AG04450 (cell line): Measurements from ENCODE around the gene CFAP221. TPM values are rescaled to one million over a fixed set of nuclear protein-coding genes. Genes with fewer than 3 reads are reported as not detected.

Experiments used
- CTCF ChIA-PET: fragments of 300-600, 350-600 bp; formaldehyde crosslinking; extraction: SDS; loops from one replicate; lab custom pipeline; 2022; ENCODE audit warnings: antibody characterized with exemption, inconsistent platforms; lab: Charles Lee
- POLR2A ChIA-PET: fragments of 350-600 bp; formaldehyde crosslinking; extraction: SDS; loops from one replicate; lab custom pipeline; 2021; ENCODE audit warnings: antibody characterized with exemption, inconsistent platforms; lab: Yijun Ruan, JAX
- DNase-seq: peaks from one replicate; pipeline ENCODE4 v3.0.0-alpha.2; 2011; ENCODE audit warnings: low read depth, low spot score
- H3K27ac ChIP-seq: one replicate; pipeline ENCODE4 v1.5.1; 2012; ENCODE audit warnings: low read depth, low read length, control low read depth
- H3K27me3 ChIP-seq: one replicate; pipeline ENCODE4 v1.6.0; 2012; ENCODE audit warnings: low read length; ENCODE audit not compliant: control insufficient read depth, insufficient read depth
- H3K4me3 ChIP-seq: 2 replicates; pipeline ENCODE4 v1.5.1; 2011; ENCODE audit warnings: mild to moderate bottlenecking, low read depth, low read length, control low read depth
- H3K9me3 ChIP-seq: 2 replicates; pipeline ENCODE4 v1.5.1; 2012; ENCODE audit warnings: low read length; ENCODE audit not compliant: control insufficient read depth, insufficient read depth
- polyA plus RNA-seq: library from polyadenylated mRNA; depleted of rRNA; stranded (reverse); fragments of >200 nt; gene quantifications from 2 replicates; pipeline ENCODE4 v1.2.3, GENCODE V29; 2011
- TF ChIP-seq, protein P1 (sequence below): IDR thresholded peaks from 2 replicates; pipeline ENCODE4 v1.5.1; 2011; ENCODE audit warnings: low read depth, low read length, control low read depth, inconsistent platforms

Gene CFAP221
- polyA plus RNA-seq, 1 experiment = not detected

GRCh38 chr2:119644186-119644585 is 99.9 kb downstream of the CFAP221 start:
- ChIA-PET POLR2A (no interaction called here), CTCF (no interaction called here)
- no peak overlapping the region for H3K4me3 ChIP-seq
- H3K27ac ChIP-seq = no peak overlapping the region
- peaks cover 8% of the 10 kb centered on the region for H3K27me3 ChIP-seq
- H3K9me3 ChIP-seq = no peaks in the 10 kb centered on the region
- DNase-seq = no peak
- TF ChIP-seq, protein P1, sequence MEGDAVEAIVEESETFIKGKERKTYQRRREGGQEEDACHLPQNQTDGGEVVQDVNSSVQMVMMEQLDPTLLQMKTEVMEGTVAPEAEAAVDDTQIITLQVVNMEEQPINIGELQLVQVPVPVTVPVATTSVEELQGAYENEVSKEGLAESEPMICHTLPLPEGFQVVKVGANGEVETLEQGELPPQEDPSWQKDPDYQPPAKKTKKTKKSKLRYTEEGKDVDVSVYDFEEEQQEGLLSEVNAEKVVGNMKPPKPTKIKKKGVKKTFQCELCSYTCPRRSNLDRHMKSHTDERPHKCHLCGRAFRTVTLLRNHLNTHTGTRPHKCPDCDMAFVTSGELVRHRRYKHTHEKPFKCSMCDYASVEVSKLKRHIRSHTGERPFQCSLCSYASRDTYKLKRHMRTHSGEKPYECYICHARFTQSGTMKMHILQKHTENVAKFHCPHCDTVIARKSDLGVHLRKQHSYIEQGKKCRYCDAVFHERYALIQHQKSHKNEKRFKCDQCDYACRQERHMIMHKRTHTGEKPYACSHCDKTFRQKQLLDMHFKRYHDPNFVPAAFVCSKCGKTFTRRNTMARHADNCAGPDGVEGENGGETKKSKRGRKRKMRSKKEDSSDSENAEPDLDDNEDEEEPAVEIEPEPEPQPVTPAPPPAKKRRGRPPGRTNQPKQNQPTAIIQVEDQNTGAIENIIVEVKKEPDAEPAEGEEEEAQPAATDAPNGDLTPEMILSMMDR = no peak

- H3K27me3 ChIP-seq = peaks cover 6% of the 10 kb centered on the region
- H3K9me3 ChIP-seq = no peaks in the 10 kb centered on the region
- TF ChIP-seq, protein P1 = no peak
- CTCF ChIA-PET = interaction anchor here (3.7 kb wide), 1 partner anchor 15 kb away, joined by 16 read pairs; no protein-coding TSS in a partner anchor
- no peak for DNase-seq
- H3K27ac ChIP-seq = no peak overlapping the region
- no peak overlapping the region for H3K4me3 ChIP-seq
- POLR2A ChIA-PET = no interaction called here
Measured at GRCh38 chr2:119645173-119645855, 101.1 kb downstream of the CFAP221 start.

GRCh38 chr2:119646149-119646548 is 101.9 kb downstream of the CFAP221 start:
- Histone ChIP-seq H3K27me3 (peaks cover 4% of the 10 kb centered on the region), H3K27ac (no peak overlapping the region), H3K9me3 (no peaks in the 10 kb centered on the region), H3K4me3 (no peak overlapping the region)
- CTCF ChIA-PET = interaction anchor here (3.7 kb wide), 1 partner anchor 14 kb away, joined by 16 read pairs; no protein-coding TSS in a partner anchor
- POLR2A ChIA-PET = no interaction called here
- no peak for DNase-seq
- TF ChIP-seq, protein P1 = no peak

GRCh38 chr2:119647440-119648169 is 103.4 kb downstream of the CFAP221 start:
- no peak overlapping the region for H3K4me3 ChIP-seq
- ChIA-PET CTCF (interaction anchor here (1.2 to 3.7 kb wide), 2 partner anchors 10 to 13 kb away, joined by 5 to 16 read pairs; no protein-coding TSS in a partner anchor), POLR2A (no interaction called here)
- H3K9me3 ChIP-seq = no peaks in the 10 kb centered on the region
- TF ChIP-seq, protein P1 = no peak
- H3K27me3 ChIP-seq = peaks cover 7% of the 10 kb centered on the region
- no peak for DNase-seq
- H3K27ac ChIP-seq = no peak overlapping the region
